Ovary (tissue), 9 donors: ENCODE data around the gene REV1. TPM values are rescaled to one million over a fixed set of nuclear protein-coding genes. Genes with fewer than 3 reads are reported as not detected.

Source experiments
- DNase-seq, 5 donors: peaks; one replicate each; pipeline ENCODE4 v3.0.0-alpha.2; 2019 to 2020
- H3K27ac ChIP-seq, 2 donors: fragments of 200-600 bp; one replicate each; pipeline versions ENCODE4 v1.5.1 to v1.8.0; 2019 to 2022
- H3K27me3 ChIP-seq: fragments of 200-600 bp; one replicate; pipeline ENCODE4 v1.8.0; 2022
- H3K36me3 ChIP-seq: fragments of 200-600 bp; sonication (generic); one replicate; pipeline ENCODE4 v1.5.1; 2019
- H3K4me1 ChIP-seq: one replicate; pipeline ENCODE4 v1.8.1; 2013; ENCODE audit warnings: mild to moderate bottlenecking, moderate library complexity; ENCODE audit not compliant: insufficient read depth
- H3K4me3 ChIP-seq: fragments of 200-600 bp; sonication (generic); one replicate; pipeline ENCODE4 v1.5.1; 2017
- H3K9me3 ChIP-seq, 2 donors: fragments of 200-600 bp in 1 of 2; sonication (generic) in 1 of 2; one replicate each; pipeline versions ENCODE4 v1.5.1 to v1.8.1; 2013 to 2019; ENCODE audit warnings: mild to moderate bottlenecking in 1 of 2, moderate library complexity in 1 of 2
- EP300 ChIP-seq: sonication (generic); formaldehyde crosslinking; IDR thresholded peaks from one replicate; pipeline ENCODE4 v1.6.1; 2017; ENCODE audit warnings: antibody characterized with exemption
- POLR2A ChIP-seq: fragments of 450-650 bp; IDR thresholded peaks from one replicate; pipeline ENCODE4 v1.6.1; 2017; ENCODE audit warnings: antibody characterized with exemption, mild to moderate bottlenecking, moderate library complexity
- WGBS, 3 donors: extraction: QIAGEN DNeasy Blood & Tissue Kit in 1 of 3; methylation state at CpG; one replicate each; pipeline versions ENCODE4 v1.1.5 to v1.1.7; 2013 to 2017; 5-methylcytosine and 5-hydroxymethylcytosine counted together
- intact Hi-C, 4 donors: fragments of 100-400 bp; cut with DNase I; formaldehyde crosslinking; loops; one replicate each; pipeline versions ENCODE4 v1.11.0 to v1.15.1; 2022 to 2023
- polyA plus RNA-seq, 2 donors: library from polyadenylated mRNA; stranded (reverse); fragments of 200-250 nt in 1 of 2; fragments of 350-450 nt in 1 of 2; fragmentation: Illumina TruSeq in 1 of 2; extraction: RNeasy Lipid Tissue Mini Kit (QIAGEN cat#74804) in 1 of 2; gene quantifications; one replicate each; pipeline ENCODE4 v1.2.3, GENCODE V29; 2013 to 2014
- total RNA-seq, 7 donors: library from RNA; depleted of rRNA in 2 of 7; stranded (reverse); fragments of >200 nt in 2 of 7; fragmentation: NEBNext Ultra II Directional in 3 of 7; extraction: Animal tissue kit (Norgen Biotek cat#: 25700) in 3 of 7; gene quantifications; one replicate each; pipeline versions ENCODE4 v1.1.0 to v1.2.4, GENCODE V29; 2016 to 2023
- TF ChIP-seq, protein P1 (sequence below), 3 donors: fragments of 450-650 bp in 2 of 3; fragments of 200-600 bp in 1 of 3; IDR thresholded peaks; one replicate each; pipeline versions ENCODE4 v1.5.1 to v1.8.0; 2016 to 2022; ENCODE audit warnings: antibody characterized with exemption in 3 of 3, mild to moderate bottlenecking in 1 of 3
- donor health status: DM: no; HTN: no; CAD: no; lungs with moderate emphysema.
- donor health status: DM: no; HTN: no; CAD: no.
- donor health status: Bipolar disorder and iron deficiency.
- donor health status: DM: yes; HTN: yes; CAD: no.
- donor health status: DM: no; HTN: no; CAD: no.
- donor health status: DM: yes; HTN: yes; CAD: no.

REV1 gene
- total and polyA plus RNA-seq, 9 donors, result 25.4 to 63.3 (median 43.6) TPM

DNA sequence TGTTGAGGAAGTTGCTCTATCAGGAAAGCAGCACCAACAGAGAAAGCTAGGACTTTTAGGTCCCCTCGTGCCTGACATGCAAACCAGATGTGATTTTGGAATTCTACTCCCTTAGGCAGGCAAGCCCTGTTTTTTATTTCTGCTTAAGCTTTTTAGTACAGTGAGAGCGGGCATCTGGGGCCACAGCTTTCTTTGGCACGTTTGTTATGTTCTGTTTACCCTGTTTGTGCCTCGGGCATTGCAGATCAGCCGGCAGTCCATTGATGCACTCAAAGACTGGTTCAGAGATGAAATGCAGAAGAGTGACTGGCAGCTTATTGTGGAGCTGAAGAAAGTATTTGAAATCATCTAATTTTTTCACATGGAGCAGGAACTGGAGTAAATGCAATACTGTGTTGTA lies 90.8 kb downstream of the REV1 start:
- 83 to 89% (median 86%) methylated on average over 5 of the region's 5 CpGs for WGBS, 3 donors
- Histone ChIP-seq H3K27me3 (no peaks in the 10 kb centered on the region), H3K4me1 (no peaks in the 10 kb centered on the region), H3K27ac (no peak overlapping the region), H3K36me3 (no peaks in the 10 kb centered on the region), H3K9me3 (no peaks in the 10 kb centered on the region), H3K4me3 (no peak overlapping the region)
- intact Hi-C loops, result no loop called here
- no peak for TF ChIP-seq EP300
- no peak for TF ChIP-seq POLR2A
- TF ChIP-seq, protein P1, sequence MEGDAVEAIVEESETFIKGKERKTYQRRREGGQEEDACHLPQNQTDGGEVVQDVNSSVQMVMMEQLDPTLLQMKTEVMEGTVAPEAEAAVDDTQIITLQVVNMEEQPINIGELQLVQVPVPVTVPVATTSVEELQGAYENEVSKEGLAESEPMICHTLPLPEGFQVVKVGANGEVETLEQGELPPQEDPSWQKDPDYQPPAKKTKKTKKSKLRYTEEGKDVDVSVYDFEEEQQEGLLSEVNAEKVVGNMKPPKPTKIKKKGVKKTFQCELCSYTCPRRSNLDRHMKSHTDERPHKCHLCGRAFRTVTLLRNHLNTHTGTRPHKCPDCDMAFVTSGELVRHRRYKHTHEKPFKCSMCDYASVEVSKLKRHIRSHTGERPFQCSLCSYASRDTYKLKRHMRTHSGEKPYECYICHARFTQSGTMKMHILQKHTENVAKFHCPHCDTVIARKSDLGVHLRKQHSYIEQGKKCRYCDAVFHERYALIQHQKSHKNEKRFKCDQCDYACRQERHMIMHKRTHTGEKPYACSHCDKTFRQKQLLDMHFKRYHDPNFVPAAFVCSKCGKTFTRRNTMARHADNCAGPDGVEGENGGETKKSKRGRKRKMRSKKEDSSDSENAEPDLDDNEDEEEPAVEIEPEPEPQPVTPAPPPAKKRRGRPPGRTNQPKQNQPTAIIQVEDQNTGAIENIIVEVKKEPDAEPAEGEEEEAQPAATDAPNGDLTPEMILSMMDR (IDR thresholded peaks at IDR 0.05), result no peak
- no peak for DNase-seq

GRCh38 chr2:99398303-99398702 lies 91.5 kb downstream of the REV1 start:
- no peak for TF ChIP-seq EP300
- no peaks in the 10 kb centered on the region for H3K27me3 ChIP-seq
- no peak for DNase-seq
- no peak overlapping the region for H3K27ac ChIP-seq
- no peaks in the 10 kb centered on the region for H3K36me3 ChIP-seq
- WGBS, 3 donors, result 91 to 95% (median 95%) methylated on average over 5 of the region's 5 CpGs
- H3K4me3 ChIP-seq, result no peak overlapping the region
- H3K4me1 ChIP-seq, result no peaks in the 10 kb centered on the region
- no peaks in the 10 kb centered on the region for H3K9me3 ChIP-seq
- intact Hi-C loops, result no loop called here

DNA sequence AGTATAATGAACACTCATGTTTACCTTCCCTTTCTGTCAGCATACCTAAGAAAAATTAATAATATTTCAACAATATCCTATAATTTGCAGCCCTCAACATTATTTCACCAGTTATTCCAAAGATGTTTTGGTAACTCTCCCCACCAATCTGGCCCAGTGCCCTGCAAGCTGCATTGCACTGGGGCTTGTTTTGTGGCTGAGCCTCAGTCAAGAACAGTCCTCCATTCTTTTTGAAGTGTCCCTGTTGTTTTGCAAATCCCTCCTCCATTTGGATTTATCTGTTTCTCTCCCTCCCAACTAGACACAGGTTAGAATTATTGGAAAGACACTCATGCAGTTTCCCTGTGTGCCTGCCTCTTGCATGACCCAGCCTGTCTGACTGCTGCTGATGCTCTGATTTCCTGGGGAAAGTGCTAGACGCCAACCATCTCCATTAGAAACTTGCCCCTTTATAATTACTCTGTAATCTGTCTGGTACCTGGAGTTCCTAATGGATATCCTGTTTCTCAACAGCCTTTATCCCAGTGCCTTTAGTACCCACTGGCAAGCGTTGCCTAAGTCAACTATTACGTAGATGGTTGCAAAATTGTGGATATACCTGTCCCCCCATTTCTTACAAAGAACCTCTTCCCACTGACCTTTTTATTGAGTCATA lies 92.4 kb downstream of the REV1 start:
- no peak for TF ChIP-seq POLR2A
- TF ChIP-seq, protein P1 (IDR thresholded peaks at IDR 0.05), result no peak
- no peak for TF ChIP-seq EP300
- WGBS, 3 donors, result 82 to 84% (median 82%) methylated on average over 3 of the region's 3 CpGs
- Histone ChIP-seq H3K4me1 (no peaks in the 10 kb centered on the region), H3K27ac (no peak overlapping the region), H3K27me3 (no peaks in the 10 kb centered on the region), H3K4me3 (no peak overlapping the region), H3K9me3 (no peaks in the 10 kb centered on the region), H3K36me3 (no peaks in the 10 kb centered on the region)
- intact Hi-C loops, result no loop called here
- DNase-seq, result no peak

DNA sequence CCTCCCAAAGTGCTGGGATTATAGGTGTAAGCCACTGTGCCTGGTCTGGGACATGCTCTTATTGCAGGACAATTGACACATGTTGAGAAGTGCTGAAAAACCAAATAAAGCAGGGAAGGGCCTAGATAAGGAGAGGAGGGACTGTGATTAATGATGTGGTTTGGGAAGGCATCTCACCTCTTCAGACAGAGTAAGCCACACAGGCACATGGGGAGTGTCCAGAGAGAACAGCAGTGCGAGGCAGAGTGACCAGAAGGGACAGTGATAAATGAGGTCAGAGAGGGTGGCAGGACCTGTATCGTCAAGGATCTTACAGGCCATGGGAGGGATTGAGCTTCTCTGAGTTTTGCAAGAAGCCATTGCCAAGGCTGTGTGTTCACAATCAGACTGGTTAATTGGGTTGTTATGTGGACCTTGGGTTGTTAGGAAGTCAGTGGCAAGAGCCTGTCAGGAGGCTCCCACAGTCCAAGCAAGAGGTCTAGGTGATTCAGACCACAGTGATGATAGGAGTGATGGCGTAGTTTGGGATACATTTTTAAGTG lies 94.2 kb downstream of the REV1 start:
- no peak for DNase-seq
- Histone ChIP-seq H3K4me3 (no peak overlapping the region), H3K4me1 (no peaks in the 10 kb centered on the region), H3K36me3 (no peaks in the 10 kb centered on the region), H3K9me3 (no peaks in the 10 kb centered on the region), H3K27me3 (no peaks in the 10 kb centered on the region), H3K27ac (no peak overlapping the region)
- TF ChIP-seq EP300 (no peak), POLR2A (no peak)
- TF ChIP-seq, protein P1 (IDR thresholded peaks at IDR 0.05), result no peak
- 79 to 82% (median 81%) methylated on average over 3 of the region's 3 CpGs for WGBS, 3 donors
- intact Hi-C loops, result no loop called here

DNA sequence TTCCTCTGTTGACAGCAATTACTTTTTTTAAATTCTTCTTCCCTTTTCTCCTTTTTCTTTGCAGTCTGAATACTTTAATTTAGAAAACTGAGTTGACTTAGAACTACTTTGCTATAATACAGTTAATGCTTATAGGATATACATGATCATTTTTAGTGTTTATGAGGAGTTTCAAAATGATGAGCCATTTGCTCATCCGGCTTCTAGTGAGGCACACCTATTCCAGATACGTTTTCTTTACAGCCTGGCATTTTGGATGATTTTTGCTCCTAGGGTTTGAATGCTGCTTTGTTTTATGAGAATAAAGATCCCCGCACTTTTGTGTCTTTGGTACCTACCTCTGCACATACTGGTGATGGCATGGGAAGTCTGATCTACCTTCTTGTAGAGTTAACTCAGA lies 99.9 kb downstream of the REV1 start:
- no peak for DNase-seq
- WGBS, 3 donors, result 92 to 93% (median 92%) methylated on average over 3 of the region's 3 CpGs
- no peaks in the 10 kb centered on the region for H3K27me3 ChIP-seq
- H3K4me1 ChIP-seq, result no peaks in the 10 kb centered on the region
- H3K27ac ChIP-seq, result no peak overlapping the region
- intact Hi-C loops, result no loop called here
- TF ChIP-seq, protein P1 (IDR thresholded peaks at IDR 0.05), result no peak
- no peak for TF ChIP-seq POLR2A
- no peak for TF ChIP-seq EP300
- H3K36me3 ChIP-seq, result no peaks in the 10 kb centered on the region
- no peaks in the 10 kb centered on the region for H3K9me3 ChIP-seq
- H3K4me3 ChIP-seq, result no peak overlapping the region
